Measurements from ENCODE around the gene ZNF786. TPM values are rescaled to one million over a fixed set of nuclear protein-coding genes. Genes with fewer than 3 reads are reported as not detected.

Gene ZNF786
- total RNA-seq, 1 donor, result 3.1 TPM

DNA sequence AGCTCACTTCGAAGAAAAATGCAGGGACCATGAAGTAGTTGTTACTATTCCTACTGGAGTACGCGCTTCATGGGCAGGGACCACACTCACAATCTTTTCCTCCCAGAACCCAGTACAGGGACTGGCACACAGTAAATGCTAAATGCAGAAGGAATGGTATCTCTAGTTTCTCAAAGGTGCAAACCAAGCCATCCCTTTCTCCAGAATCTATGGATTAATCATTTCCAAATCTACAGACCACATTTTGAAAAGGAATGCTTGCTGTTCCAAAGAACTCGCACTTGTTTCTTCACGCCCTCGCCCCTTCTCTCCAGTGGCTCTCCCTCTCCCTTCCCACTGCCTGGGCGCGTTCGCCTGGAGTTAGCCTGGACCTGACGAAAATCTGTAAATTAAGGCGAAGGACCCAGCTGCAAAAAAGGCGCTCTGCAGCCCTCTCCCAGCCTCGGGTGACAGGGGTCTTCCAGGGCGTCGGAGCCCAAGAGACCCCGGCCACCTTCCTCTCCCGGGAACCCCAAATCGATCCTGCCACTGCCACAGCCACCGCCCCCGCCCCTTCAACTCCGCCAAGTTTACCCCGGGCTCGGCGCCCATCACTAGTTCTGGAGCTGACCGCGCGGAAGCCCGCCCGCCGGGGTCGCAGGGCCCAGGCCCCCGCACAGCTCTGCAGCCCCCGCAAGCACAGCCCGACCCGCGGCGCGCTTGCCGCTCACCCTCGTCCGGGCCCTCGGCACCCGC is 62.7 kb downstream of the ZNF786 start:
- Histone ChIP-seq H3K4me1 (ENCODE audit: insufficient read depth, low read length) (peaks cover 31% of the 10 kb centered on the region), H3K4me3 (ENCODE audit: low read length) (peak overlapping the region; percentile 74), H3K9me3 (ENCODE audit: low read depth, low read length) (no peaks in the 10 kb centered on the region), H3K27me3 (ENCODE audit: insufficient read depth, low read length) (no peaks in the 10 kb centered on the region)

DNA sequence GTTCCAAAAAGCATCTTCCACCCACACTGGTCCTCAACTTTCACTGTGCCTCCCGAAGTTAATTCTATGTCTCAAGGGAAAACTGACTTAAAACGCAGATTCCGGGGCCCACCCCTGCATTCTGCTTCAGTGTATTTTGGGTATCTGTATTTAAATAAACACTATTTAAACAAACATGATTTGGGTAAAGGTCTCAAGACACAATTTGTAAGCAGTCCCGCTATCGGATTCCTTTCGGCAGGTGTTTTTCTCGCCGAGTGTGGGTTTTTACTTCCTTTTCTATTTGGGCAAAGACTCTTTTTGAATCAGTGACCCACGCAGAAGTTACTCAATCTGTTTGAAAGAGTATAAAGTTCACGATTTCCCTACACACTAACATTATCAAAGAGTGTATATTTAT is 63.5 kb downstream of the ZNF786 start:
- Histone ChIP-seq H3K4me1 (ENCODE audit: insufficient read depth, low read length) (peaks cover 31% of the 10 kb centered on the region), H3K4me3 (ENCODE audit: low read length) (peak overlapping the region; percentile 74), H3K27me3 (ENCODE audit: insufficient read depth, low read length) (no peaks in the 10 kb centered on the region), H3K9me3 (ENCODE audit: low read depth, low read length) (no peaks in the 10 kb centered on the region)

DNA sequence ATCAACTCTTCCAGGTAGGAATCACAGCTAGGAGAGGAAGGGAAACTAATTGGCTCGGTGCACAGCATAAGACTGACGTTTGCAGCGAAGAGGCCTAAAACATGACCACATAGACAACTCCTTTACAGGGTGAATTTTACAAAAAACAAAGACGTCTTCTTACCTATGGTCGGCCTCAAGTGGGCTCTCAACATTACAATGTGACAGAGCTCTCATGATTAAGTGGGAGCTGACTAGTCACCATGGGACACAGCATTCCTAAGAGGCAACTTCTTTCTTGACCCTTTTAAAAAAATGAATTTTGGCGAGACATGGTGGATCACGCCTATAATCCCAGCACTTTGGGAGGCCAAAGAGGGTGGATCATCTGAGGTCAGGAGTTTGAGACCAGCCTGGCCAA is 66.9 kb downstream of the ZNF786 start:
- Histone ChIP-seq H3K4me1 (ENCODE audit: insufficient read depth, low read length) (peaks cover 24% of the 10 kb centered on the region), H3K4me3 (ENCODE audit: low read length) (no peak overlapping the region), H3K9me3 (ENCODE audit: low read depth, low read length) (no peaks in the 10 kb centered on the region), H3K27me3 (ENCODE audit: insufficient read depth, low read length) (no peaks in the 10 kb centered on the region)

DNA sequence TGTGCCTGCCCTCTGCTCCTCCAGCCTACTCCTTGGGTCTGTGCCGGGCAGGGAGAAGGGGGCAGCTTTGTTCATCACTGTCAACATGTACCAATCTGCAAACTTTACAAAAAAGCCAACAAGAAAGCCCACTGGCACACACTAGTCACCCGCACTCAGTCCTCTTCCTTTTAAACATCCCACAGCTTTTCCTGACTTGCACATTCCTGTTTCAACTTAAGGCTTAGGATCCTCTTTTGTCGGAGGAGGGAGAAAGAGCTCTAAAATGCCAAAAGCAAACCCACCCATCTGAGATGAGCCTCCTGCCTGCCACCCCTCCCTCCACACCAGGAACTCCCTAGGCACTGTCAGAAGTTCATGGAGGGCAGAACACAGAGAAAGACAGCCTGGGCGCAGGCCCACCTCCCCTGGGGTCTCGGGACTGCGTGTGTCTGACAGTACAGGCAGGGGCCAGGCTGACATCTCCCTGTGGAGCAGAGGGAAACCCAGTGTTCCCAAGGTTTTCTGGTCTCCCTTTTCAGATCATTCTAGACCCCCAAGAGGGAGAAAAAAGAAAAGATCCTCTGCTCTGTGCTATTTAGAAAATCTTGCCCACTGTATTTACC is 67.7 kb downstream of the ZNF786 start:
- Histone ChIP-seq H3K4me1 (ENCODE audit: insufficient read depth, low read length) (peaks cover 22% of the 10 kb centered on the region), H3K9me3 (ENCODE audit: low read depth, low read length) (no peaks in the 10 kb centered on the region), H3K27me3 (ENCODE audit: insufficient read depth, low read length) (no peaks in the 10 kb centered on the region), H3K4me3 (ENCODE audit: low read length) (no peak overlapping the region)

DNA sequence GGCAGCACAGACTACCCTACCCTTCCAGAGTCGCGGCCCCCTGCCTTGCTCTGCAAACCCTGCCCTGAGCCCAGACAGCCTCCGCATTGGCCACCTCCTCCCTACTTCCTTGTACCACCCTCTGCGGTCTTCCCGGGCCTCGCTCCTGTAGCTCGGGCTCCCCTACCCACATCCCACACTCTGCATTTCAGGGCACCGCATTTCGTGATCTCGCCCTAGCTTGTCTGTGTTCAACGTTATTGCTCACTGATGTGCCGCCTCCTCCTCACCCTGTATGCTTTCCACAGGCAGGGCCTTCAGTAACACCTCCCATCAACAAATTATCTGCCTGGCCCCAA is 68.8 kb downstream of the ZNF786 start:
- peaks cover 11% of the 10 kb centered on the region for H3K4me1 ChIP-seq (ENCODE audit: insufficient read depth, low read length)
- no peak overlapping the region for H3K4me3 ChIP-seq (ENCODE audit: low read length)
- no peaks in the 10 kb centered on the region for H3K9me3 ChIP-seq (ENCODE audit: low read depth, low read length)
- H3K27me3 ChIP-seq (ENCODE audit: insufficient read depth, low read length), result no peaks in the 10 kb centered on the region

DNA sequence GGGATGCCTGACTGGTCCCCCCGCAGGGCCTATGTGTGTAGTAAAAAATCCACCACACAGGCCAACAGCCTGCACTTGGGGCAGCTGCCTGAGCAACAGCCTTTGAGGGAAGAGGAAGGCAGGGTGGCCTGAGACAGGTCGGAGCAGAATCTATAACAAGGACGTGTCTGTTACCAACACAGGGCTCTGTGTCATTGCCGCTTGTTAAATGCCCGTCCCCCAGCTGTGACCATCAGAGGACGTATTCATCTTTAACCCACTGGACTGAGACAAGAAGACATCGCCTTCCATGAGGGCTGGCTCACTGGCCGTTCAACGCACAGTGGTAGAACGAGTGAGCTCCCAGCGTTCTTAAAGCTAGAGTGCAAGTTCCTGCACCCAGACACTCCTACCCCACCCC is 70.0 kb downstream of the ZNF786 start:
- no peaks in the 10 kb centered on the region for H3K9me3 ChIP-seq (ENCODE audit: low read depth, low read length)
- no peak overlapping the region for H3K4me3 ChIP-seq (ENCODE audit: low read length)
- H3K27me3 ChIP-seq (ENCODE audit: insufficient read depth, low read length), result no peaks in the 10 kb centered on the region
- no peaks in the 10 kb centered on the region for H3K4me1 ChIP-seq (ENCODE audit: insufficient read depth, low read length)

Other genes with a start within 250 kb of the ZNF786 start
- 20.4 TPM for gene EZH2, start 206.4 kb downstream of the ZNF786 start, total RNA-seq
- 34.9 TPM for gene PDIA4, start 62.2 kb downstream of the ZNF786 start, total RNA-seq
- gene ZNF425, start 35.6 kb upstream of the ZNF786 start, total RNA-seq, result 0.10 TPM
- gene ZNF398, start 56.7 kb upstream of the ZNF786 start, total RNA-seq, result 18.7 TPM
- gene ZNF282, start 104.8 kb upstream of the ZNF786 start, total RNA-seq, result 10.7 TPM
- gene ZNF212, start 148.9 kb upstream of the ZNF786 start, total RNA-seq, result 9.2 TPM
- 8.5 TPM for gene ZNF783, start 171.5 kb upstream of the ZNF786 start, total RNA-seq

Data from mononuclear cell (primary cell).